ENCODE results near the gene ANKLE2. TPM values are rescaled to one million over a fixed set of nuclear protein-coding genes. Genes with fewer than 3 reads are reported as not detected.
A peak's percentile ranks its signal among the peaks of the same experiment; 100 is the strongest.

The ANKLE2 gene
- total and polyA plus RNA-seq, 2 of the 13 experiments (the other 11 are each of a cell fraction or from before 2014, with no cell fraction given), result 35.3 to 37.1 TPM

DNA sequence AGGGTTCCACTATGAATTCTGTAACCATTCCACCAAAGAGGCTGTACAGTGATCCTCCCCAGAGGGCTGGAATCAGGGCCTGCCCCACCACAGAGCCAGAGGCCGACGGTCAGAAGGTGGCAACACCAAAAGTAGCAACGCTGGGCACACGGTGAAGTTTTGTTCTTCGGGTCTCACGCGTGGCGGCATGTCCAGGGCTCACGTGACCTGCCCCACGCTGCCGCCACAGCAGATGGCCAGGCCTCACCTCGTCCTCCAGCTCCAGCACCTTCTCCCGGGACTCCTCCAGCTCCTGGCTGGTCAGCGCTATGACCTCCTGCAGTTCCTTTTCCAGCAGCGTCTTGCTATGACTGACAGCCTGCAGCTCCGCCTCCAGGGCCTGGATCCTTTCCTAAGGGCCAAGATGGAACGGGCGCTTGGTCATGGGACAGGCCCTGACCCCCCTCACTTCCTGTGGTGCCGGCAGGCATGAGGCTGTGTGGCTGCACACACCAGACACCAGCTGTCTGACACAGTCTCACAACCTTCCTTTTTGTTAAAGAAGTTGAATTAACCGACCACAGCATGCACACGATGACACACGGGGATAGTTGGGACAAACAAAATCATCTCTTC is 22.4 kb upstream of the ANKLE2 start:
- ChIA-PET POLR2A (no interaction called here), CTCF (ENCODE audit: low intra/inter-chr PET ratio, low total read pairs) (no interaction called here)
- Histone ChIP-seq H2AFZ (ENCODE audit: low read length) (no peak overlapping the region), H3K36me3 (replicated peaks in 1 of 2; ENCODE audit: control insufficient read depth in 1 of 2, insufficient read depth in 2 of 2, low read length in 2 of 2) (peaks cover 44 to 76% of the 10 kb centered on the region in 2 experiments), H3K4me1 (ENCODE audit: insufficient read depth, low read length) (no peaks in the 10 kb centered on the region), H4K20me1 (ENCODE audit: insufficient read depth, low read length) (no peaks in the 10 kb centered on the region), H3K4me3 (replicated peaks in 1 of 3; ENCODE audit: insufficient read depth in 1 of 3, low read depth in 2 of 3, low read length in 3 of 3) (no peak overlapping the region), H3K27ac (ENCODE audit: extremely low read length, insufficient read depth, low read length) (no peak overlapping the region), H3K4me2 (ENCODE audit: low read depth, low read length) (no peak overlapping the region), H3K9me3 (ENCODE audit: low read length) (no peaks in the 10 kb centered on the region), H3K9ac (ENCODE audit: insufficient read depth, low read depth, low read length) (no peak overlapping the region), H3K27me3 (ENCODE audit: control insufficient read depth in 1 of 2, insufficient read depth in 2 of 2, low read length in 2 of 2) (no peaks in the 10 kb centered on the region; a peak in 1 of 5 replicates), H3K79me2 (ENCODE audit: insufficient read depth, low read length) (no peaks in the 10 kb centered on the region)
- TF ChIP-seq, protein P1, sequence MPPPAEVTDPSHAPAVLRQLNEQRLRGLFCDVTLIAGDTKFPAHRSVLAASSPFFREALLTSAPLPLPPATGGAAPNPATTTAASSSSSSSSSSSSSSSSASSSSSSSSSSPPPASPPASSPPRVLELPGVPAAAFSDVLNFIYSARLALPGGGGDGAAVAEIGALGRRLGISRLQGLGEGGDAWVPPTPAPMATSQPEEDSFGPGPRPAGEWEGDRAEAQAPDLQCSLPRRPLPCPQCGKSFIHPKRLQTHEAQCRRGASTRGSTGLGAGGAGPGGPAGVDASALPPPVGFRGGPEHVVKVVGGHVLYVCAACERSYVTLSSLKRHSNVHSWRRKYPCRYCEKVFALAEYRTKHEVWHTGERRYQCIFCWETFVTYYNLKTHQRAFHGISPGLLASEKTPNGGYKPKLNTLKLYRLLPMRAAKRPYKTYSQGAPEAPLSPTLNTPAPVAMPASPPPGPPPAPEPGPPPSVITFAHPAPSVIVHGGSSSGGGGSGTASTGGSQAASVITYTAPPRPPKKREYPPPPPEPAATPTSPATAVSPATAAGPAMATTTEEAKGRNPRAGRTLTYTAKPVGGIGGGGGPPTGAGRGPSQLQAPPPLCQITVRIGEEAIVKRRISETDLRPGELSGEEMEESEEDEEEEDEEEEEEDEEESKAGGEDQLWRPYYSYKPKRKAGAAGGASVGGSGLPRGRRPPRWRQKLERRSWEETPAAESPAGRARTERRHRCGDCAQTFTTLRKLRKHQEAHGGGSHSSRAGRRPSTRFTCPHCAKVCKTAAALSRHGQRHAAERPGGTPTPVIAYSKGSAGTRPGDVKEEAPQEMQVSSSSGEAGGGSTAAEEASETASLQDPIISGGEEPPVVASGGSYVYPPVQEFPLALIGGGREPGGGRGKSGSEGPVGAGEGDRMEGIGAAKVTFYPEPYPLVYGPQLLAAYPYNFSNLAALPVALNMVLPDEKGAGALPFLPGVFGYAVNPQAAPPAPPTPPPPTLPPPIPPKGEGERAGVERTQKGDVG (CRISPR knock-in tag; IDR thresholded peaks at IDR 0.05; ENCODE audit: borderline replicate concordance), result no peak
- no peak for TF ChIP-seq ZBTB8A (CRISPR knock-in tag; IDR thresholded peaks at IDR 0.05; ENCODE audit: borderline replicate concordance, low read depth)
- no peak for TF ChIP-seq MED1 (CRISPR knock-in tag; IDR thresholded peaks at IDR 0.05)
- no peak for TF ChIP-seq ZNF839 (CRISPR knock-in tag; IDR thresholded peaks at IDR 0.05; ENCODE audit: borderline replicate concordance)
- DNase-seq (ENCODE audit: low spot score), result no peak
- ATAC-seq, result no peak
- intact Hi-C loops (cut with micrococcal nuclease; ENCODE audit: unreplicated experiment), result no loop called here
- in situ Hi-C loops (cut with HindIII; ENCODE audit: extremely low pct_ligation_motif_present, low pct_unique_long_range_greater_than_20kb), result no loop called here
- WGBS (ENCODE audit: low lambda C conversion rate), result 96% methylated on average over 20 of the region's 22 CpGs
- BruUV-seq (replicated peaks), result no TSS peak
- FAIRE-seq, result no peak

GRCh38 chr12:132781938-132782337 is 20.3 kb upstream of the ANKLE2 start:
- Histone ChIP-seq H3K9me3 (ENCODE audit: low read length) (no peaks in the 10 kb centered on the region), H3K36me3 (replicated peaks in 1 of 2; ENCODE audit: control insufficient read depth in 1 of 2, insufficient read depth in 2 of 2, low read length in 2 of 2) (peaks cover 44 to 77% of the 10 kb centered on the region in 2 experiments), H3K4me1 (ENCODE audit: insufficient read depth, low read length) (no peaks in the 10 kb centered on the region), H3K27ac (ENCODE audit: extremely low read length, insufficient read depth, low read length) (no peak overlapping the region), H2AFZ (ENCODE audit: low read length) (no peak overlapping the region), H3K4me2 (ENCODE audit: low read depth, low read length) (no peak overlapping the region), H4K20me1 (ENCODE audit: insufficient read depth, low read length) (no peaks in the 10 kb centered on the region), H3K4me3 (replicated peaks in 1 of 3; ENCODE audit: insufficient read depth in 1 of 3, low read depth in 2 of 3, low read length in 3 of 3) (no peak overlapping the region), H3K79me2 (ENCODE audit: insufficient read depth, low read length) (no peaks in the 10 kb centered on the region), H3K9ac (ENCODE audit: insufficient read depth, low read depth, low read length) (no peak overlapping the region), H3K27me3 (ENCODE audit: control insufficient read depth in 1 of 2, insufficient read depth in 2 of 2, low read length in 2 of 2) (no peaks in the 10 kb centered on the region)
- no peak for ATAC-seq
- ChIA-PET POLR2A (no interaction called here), CTCF (ENCODE audit: low intra/inter-chr PET ratio, low total read pairs) (no interaction called here)
- intact Hi-C loops (cut with micrococcal nuclease; ENCODE audit: unreplicated experiment) (no loop called here), in situ Hi-C loops (cut with HindIII; ENCODE audit: extremely low pct_ligation_motif_present, low pct_unique_long_range_greater_than_20kb) (no loop called here)
- FAIRE-seq, result no peak
- no peak for DNase-seq (ENCODE audit: low spot score)
- WGBS (ENCODE audit: low lambda C conversion rate), result no CpG with 5 or more reads among the region's 12 CpGs
- TF ChIP-seq, protein P2, sequence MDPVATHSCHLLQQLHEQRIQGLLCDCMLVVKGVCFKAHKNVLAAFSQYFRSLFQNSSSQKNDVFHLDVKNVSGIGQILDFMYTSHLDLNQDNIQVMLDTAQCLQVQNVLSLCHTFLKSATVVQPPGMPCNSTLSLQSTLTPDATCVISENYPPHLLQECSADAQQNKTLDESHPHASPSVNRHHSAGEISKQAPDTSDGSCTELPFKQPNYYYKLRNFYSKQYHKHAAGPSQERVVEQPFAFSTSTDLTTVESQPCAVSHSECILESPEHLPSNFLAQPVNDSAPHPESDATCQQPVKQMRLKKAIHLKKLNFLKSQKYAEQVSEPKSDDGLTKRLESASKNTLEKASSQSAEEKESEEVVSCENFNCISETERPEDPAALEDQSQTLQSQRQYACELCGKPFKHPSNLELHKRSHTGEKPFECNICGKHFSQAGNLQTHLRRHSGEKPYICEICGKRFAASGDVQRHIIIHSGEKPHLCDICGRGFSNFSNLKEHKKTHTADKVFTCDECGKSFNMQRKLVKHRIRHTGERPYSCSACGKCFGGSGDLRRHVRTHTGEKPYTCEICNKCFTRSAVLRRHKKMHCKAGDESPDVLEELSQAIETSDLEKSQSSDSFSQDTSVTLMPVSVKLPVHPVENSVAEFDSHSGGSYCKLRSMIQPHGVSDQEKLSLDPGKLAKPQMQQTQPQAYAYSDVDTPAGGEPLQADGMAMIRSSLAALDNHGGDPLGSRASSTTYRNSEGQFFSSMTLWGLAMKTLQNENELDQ (CRISPR knock-in tag; IDR thresholded peaks at IDR 0.05; ENCODE audit: borderline replicate concordance), result no peak
- TF ChIP-seq AGO2 (optimal IDR thresholded peaks at IDR 0.05; ENCODE audit: low read depth, low read length), result peak; percentile 50
- BruUV-seq (replicated peaks), result no TSS peak
